Ectodermal cell (in vitro differentiated cells): ENCODE measurements around the gene THSD7B.

Source experiments
- H3K27ac ChIP-seq: 2 replicates; pipeline ENCODE4 v1.7.0; 2013; ENCODE audit warnings: mild to moderate bottlenecking, low read depth, low read length; ENCODE audit not compliant: insufficient read depth, poor library complexity, severe bottlenecking
- H3K27me3 ChIP-seq: 2 replicates; pipeline ENCODE4 v1.7.0; 2013; ENCODE audit warnings: mild to moderate bottlenecking, low read length; ENCODE audit not compliant: insufficient read depth, control insufficient read depth, poor library complexity, severe bottlenecking
- H3K36me3 ChIP-seq: one replicate; pipeline ENCODE4 v1.7.0; 2013; ENCODE audit warnings: low read length; ENCODE audit not compliant: control insufficient read depth, insufficient read depth
- H3K4me1 ChIP-seq: one replicate; pipeline ENCODE4 v1.7.0; 2013; ENCODE audit warnings: low read length; ENCODE audit not compliant: control insufficient read depth, insufficient read depth
- H3K4me3 ChIP-seq: 2 replicates; pipeline ENCODE4 v1.7.0; 2013; ENCODE audit warnings: low read depth, low read length, control low read depth; ENCODE audit not compliant: insufficient read depth
- H3K9me3 ChIP-seq: 2 replicates; pipeline ENCODE4 v1.7.0; 2013; ENCODE audit warnings: mild to moderate bottlenecking, low read length, moderate library complexity; ENCODE audit not compliant: control insufficient read depth
- WGBS, 2 experiments: methylation state at CpG; one replicate each; pipeline ENCODE4 v1.1.7; 2013; ENCODE audit warnings: missing lambda C conversion rate in 2 of 2; 5-methylcytosine and 5-hydroxymethylcytosine counted together

The THSD7B gene

DNA sequence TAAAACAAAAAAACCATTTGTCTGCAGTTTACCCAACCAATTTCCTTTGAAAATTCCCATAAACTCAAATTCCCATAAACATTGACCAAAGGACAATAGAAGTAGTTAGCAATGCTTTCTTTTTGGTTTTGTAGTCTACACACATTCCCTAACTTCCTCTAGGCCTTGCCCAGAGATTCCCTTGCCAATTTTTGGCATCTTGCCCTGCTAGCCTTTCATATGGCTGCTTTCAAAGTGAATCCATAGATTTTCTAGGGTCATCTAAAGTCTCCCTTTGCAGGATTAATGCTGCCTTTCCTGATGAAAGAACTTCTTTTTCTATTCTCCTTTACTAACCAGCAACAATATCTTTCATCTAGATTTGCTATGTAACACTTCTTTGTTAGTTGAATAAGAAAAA is 33.4 kb downstream of the THSD7B start:
- no peaks in the 10 kb centered on the region for H3K9me3 ChIP-seq

DNA sequence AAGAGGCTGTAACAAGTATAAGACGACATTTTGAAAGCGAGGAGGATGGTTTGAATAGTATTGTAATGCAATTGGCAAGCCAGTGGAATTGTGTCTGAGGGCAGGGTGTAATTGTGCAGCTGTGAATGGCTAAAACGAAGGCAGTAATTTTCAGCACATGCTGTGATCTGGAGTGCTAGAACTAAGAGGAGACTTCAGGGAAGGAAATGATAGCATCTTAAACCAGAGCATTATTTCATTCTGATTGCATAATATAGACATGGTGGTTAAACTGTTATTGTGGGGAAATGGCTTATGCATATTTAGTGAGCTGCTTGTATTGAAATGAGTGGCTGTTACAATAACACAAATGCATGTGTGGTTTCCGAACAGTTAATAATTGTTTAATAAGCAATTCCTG is 36.3 kb downstream of the THSD7B start:
- H3K4me3 ChIP-seq = no peak overlapping the region
- WGBS, 2 experiments = 87 to 90% methylated on average over 3 to 4 of the region's 4 CpGs
- no peaks in the 10 kb centered on the region for H3K9me3 ChIP-seq
- H3K27me3 ChIP-seq = no peaks in the 10 kb centered on the region
- no peaks in the 10 kb centered on the region for H3K4me1 ChIP-seq
- H3K36me3 ChIP-seq = no peaks in the 10 kb centered on the region
- no peak overlapping the region for H3K27ac ChIP-seq

More for the DNA sequence above, 33.4 kb downstream of the THSD7B start:
- Histone ChIP-seq H3K27me3 (no peaks in the 10 kb centered on the region), H3K4me1 (no peaks in the 10 kb centered on the region), H3K4me3 (no peak overlapping the region), H3K36me3 (no peaks in the 10 kb centered on the region), H3K27ac (no peak overlapping the region)

DNA sequence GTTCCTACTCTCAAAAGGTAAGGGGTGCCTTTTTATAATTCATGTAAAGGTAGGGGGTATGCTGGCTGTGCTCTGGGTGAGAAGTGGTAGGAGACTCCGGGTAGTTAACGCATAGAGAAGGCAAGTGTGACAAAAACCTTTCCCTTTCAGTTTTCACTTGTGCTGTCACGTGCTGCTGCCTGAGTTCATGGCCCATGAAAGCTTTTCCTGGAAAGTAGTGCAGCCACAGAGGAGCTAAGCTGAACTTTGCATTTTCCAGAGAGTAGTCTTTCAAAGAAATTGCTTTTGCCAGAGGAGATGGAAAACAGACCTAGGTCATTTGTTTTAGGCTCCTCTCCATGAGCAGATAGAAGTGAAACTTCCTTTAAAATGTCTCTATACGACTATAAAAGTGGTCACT is 44.7 kb downstream of the THSD7B start:
- no peak overlapping the region for H3K4me3 ChIP-seq
- H3K4me1 ChIP-seq = no peaks in the 10 kb centered on the region
- no peaks in the 10 kb centered on the region for H3K27me3 ChIP-seq
- no peaks in the 10 kb centered on the region for H3K9me3 ChIP-seq
- 89 to 91% methylated on average over 3 to 4 of the region's 4 CpGs for WGBS, 2 experiments
- H3K36me3 ChIP-seq = no peaks in the 10 kb centered on the region
- no peak overlapping the region for H3K27ac ChIP-seq

DNA sequence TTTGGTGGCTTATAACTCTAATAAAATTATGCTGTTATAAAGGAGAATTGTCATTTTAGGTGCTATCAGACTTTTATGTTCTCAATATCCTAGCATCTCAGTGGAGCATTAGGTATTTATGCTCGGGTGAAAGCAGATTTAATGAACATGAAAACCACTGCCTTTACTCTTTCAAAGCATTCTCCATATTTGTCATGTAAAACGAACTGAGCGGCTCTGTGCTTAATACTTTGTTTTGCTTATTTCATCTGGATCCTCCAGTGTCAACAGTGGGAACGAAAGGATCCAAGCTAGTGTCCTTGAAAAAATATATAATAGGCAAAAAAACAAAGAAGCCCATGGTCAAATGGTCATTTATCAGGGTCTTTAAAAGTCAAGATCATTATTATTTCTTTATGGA is 53.5 kb downstream of the THSD7B start:
- H3K4me3 ChIP-seq = no peak overlapping the region
- no peaks in the 10 kb centered on the region for H3K4me1 ChIP-seq
- WGBS, 2 experiments = 58 to 71% methylated on average over 3 to 4 of the region's 4 CpGs
- no peaks in the 10 kb centered on the region for H3K36me3 ChIP-seq
- H3K27ac ChIP-seq = no peak overlapping the region
- no peaks in the 10 kb centered on the region for H3K9me3 ChIP-seq
- no peaks in the 10 kb centered on the region for H3K27me3 ChIP-seq

DNA sequence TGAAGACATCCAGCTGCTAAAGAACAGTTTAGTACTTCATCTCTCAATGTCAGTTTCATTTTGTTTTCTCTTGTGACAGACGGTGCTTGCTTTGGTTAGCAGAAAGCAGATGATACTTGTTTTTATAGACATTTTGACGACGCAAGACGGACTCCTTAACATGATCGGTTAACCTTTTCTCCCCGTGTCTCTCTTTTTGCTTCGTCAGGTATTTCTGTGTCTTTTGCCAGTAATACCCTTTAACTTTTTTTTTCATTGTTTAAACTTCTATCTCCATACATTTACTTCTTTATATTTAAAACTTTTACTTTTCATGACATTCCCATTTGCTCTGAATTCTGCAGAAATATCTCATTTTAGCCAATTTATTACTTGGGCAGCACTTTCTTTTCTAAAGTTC is 57.9 kb downstream of the THSD7B start:
- H3K4me3 ChIP-seq = no peak overlapping the region
- no peak overlapping the region for H3K27ac ChIP-seq
- no peaks in the 10 kb centered on the region for H3K4me1 ChIP-seq
- no peaks in the 10 kb centered on the region for H3K27me3 ChIP-seq
- no peaks in the 10 kb centered on the region for H3K9me3 ChIP-seq
- no peaks in the 10 kb centered on the region for H3K36me3 ChIP-seq
- 92 to 93% methylated on average over 7 of the region's 7 CpGs for whole genome bisulfite sequencing, 2 experiments

DNA sequence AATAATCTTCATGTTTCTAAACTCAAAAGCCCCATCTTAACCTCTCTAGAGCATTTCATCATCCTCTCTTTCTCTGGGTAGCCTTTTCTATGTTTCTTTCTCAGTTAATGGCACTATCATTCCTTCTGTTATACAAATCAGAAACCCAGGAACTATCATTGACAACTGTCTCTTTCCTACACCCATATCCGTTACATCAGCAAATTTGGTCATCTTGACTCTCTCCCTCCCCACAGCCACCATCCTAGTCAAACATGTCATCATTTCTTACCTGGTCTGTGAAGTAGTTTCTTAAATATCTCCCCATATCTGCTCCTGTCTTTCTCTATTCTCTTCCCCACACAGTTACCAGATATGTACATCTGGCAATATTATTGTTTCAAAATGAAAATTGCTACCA is 62.8 kb downstream of the THSD7B start:
- H3K36me3 ChIP-seq = no peaks in the 10 kb centered on the region
- no peaks in the 10 kb centered on the region for H3K4me1 ChIP-seq
- H3K9me3 ChIP-seq = no peaks in the 10 kb centered on the region
- 92 to 100% methylated on average over 1 of the region's 1 CpG for WGBS, 2 experiments
- H3K27me3 ChIP-seq = no peaks in the 10 kb centered on the region
- H3K27ac ChIP-seq = no peak overlapping the region
- H3K4me3 ChIP-seq = no peak overlapping the region

DNA sequence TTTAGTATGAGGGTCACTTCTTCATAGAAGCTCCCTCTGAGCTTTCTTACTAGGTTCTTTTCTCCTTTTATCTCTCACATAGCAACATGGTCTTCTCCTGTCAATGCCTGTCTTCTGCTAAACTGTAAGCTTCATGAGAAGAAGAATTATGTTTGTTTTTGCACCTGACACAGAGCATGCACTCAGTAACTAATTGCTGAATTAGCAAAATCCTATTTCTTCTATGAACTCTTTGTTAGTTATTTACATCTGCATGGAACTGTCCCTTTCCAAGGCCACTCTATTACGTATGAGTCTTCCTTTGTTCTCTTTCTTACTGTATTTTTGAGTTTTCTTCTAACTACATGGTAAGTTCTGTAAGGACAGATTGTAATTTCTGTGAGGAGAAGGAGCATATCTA is 63.4 kb downstream of the THSD7B start:
- H3K4me3 ChIP-seq = no peak overlapping the region
- no peaks in the 10 kb centered on the region for H3K9me3 ChIP-seq
- no peaks in the 10 kb centered on the region for H3K27me3 ChIP-seq
- H3K27ac ChIP-seq = no peak overlapping the region
- no peaks in the 10 kb centered on the region for H3K4me1 ChIP-seq
- WGBS, 2 experiments = 83 to 100% methylated on average over 1 of the region's 1 CpG
- no peaks in the 10 kb centered on the region for H3K36me3 ChIP-seq

DNA sequence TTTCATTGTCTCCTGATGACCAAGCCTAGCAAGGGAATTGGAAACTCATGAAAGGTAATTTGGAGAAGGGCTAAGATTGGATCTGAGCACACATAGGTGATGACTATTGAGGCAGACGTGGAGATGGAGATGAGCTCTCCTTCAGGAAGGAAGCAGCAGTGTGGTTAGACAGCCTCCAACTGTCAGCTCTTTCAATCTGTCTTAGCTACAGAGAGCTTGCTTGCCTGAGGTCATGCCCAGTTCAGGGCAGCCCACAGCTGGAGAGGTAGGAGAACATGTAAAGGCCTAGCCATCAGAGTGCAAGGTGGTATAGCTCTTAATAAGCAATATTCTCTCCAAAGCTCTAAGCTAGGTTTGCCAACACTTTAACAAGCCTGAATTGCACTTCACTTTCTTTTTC is 79.2 kb downstream of the THSD7B start:
- WGBS, 2 experiments = 82 to 88% methylated on average over 1 of the region's 1 CpG
- Histone ChIP-seq H3K27ac (no peak overlapping the region), H3K27me3 (no peaks in the 10 kb centered on the region), H3K4me1 (no peaks in the 10 kb centered on the region), H3K4me3 (no peak overlapping the region), H3K9me3 (no peaks in the 10 kb centered on the region), H3K36me3 (no peaks in the 10 kb centered on the region)

DNA sequence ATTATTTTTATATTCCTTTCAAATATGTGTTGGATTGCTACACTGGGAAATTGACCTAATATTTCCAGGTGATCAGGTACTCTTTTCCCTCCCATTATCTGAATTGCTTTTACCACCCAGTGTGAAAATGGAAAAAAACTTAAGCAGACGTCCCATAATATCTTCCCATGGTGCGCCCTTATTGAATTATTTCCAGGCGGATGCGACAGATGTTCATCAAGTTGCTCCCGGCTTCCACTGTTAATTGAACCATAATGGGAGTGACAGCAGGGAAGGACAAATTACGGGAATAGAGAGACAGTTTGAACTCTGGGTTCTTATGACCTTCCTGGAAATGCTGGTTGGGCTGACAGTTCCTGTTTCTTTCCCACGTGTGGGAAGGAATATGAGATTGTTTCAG is 93.3 kb downstream of the THSD7B start:
- Histone ChIP-seq H3K4me3 (no peak overlapping the region), H3K4me1 (no peaks in the 10 kb centered on the region), H3K36me3 (no peaks in the 10 kb centered on the region), H3K9me3 (no peaks in the 10 kb centered on the region), H3K27ac (no peak overlapping the region), H3K27me3 (no peaks in the 10 kb centered on the region)
- 89 to 93% methylated on average over 7 of the region's 7 CpGs for WGBS, 2 experiments

DNA sequence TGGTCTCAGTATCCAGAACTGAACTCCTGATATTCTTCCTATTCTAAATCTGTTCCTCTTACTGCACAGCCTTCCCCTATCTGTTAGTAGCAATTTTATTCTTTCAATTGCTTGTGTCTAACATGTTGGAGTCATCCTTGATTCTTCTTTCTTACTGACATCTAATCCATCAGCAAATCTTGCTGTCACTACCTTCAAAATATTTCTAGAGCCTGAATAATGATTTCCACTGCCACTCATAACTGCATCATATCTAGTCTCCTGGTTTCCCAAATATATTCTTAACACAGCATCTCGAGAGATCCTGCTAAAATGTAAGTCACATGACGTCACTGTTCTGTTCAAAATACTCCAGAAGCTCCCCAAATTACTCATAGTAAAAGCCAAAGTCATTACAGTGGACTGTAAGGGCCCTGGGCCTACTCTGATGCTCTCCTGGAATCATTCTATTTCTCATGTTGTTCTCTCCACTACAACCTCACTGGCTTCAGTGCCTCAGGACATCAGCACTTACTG is 95.2 kb downstream of the THSD7B start:
- 87 to 89% methylated on average over 2 of the region's 2 CpGs for WGBS, 2 experiments
- Histone ChIP-seq H3K36me3 (no peaks in the 10 kb centered on the region), H3K27me3 (no peaks in the 10 kb centered on the region), H3K4me3 (no peak overlapping the region), H3K27ac (no peak overlapping the region), H3K9me3 (no peaks in the 10 kb centered on the region), H3K4me1 (no peaks in the 10 kb centered on the region)

DNA sequence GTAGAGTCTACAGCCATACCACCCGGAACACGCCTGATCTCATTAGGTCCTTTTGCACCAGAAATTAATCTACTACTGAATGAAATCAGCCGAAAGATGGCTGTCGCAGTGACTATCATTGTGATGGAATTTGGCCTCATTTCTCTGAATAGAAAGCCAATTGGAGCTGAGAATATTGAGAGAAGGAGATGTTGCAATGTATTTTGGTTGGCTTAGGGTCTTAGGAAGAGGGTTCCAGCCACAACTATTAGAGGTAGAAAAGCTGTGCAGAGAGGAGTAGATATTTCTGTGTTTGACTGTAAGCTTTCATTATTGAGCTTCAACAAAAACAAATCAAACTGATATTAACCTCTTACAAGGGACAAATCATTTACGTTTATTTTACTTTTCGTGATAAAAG is 98.1 kb downstream of the THSD7B start:
- H3K4me1 ChIP-seq = no peaks in the 10 kb centered on the region
- no peak overlapping the region for H3K4me3 ChIP-seq
- 93 to 96% methylated on average over 6 of the region's 6 CpGs for WGBS, 2 experiments
- no peaks in the 10 kb centered on the region for H3K9me3 ChIP-seq
- no peaks in the 10 kb centered on the region for H3K27me3 ChIP-seq
- H3K36me3 ChIP-seq = no peaks in the 10 kb centered on the region
- H3K27ac ChIP-seq = no peak overlapping the region
